Measurements from ENCODE around the gene SPATA31E1.

GRCh38 chr9:87887661-87888480 lies 5.2 kb downstream of the SPATA31E1 start:
- TF ChIP-seq CTCF (conservative IDR thresholded peaks at IDR 0.05 in 1 of 2, IDR thresholded peaks at IDR 0.05 in 1 of 2; ENCODE audit: extremely low read depth in 1 of 2, insufficient read depth in 1 of 2, low read depth in 1 of 2, low read length in 2 of 2) (no peak), EZH2 (IDR thresholded peaks at IDR 0.05; ENCODE audit: borderline replicate concordance, low read length) (no peak)

Data from mammary epithelial cell (primary cell).